ENCODE results near the gene ECI1. TPM values are rescaled to one million over a fixed set of nuclear protein-coding genes. Genes with fewer than 3 reads are reported as not detected.
A peak's percentile ranks its signal among the peaks of the same experiment; 100 is the strongest.

The ECI1 gene
- total and polyA plus RNA-seq, 2 of the 13 experiments (the other 11 are each of a cell fraction or from before 2014, with no cell fraction given), result 82.0 to 102 TPM

- TF ChIP-seq MAFK (conservative IDR thresholded peaks at IDR 0.05 in 1 of 2, IDR thresholded peaks at IDR 0.05 in 1 of 2; ENCODE audit: low read length in 2 of 2) (no peak), THAP9 (CRISPR knock-in tag; IDR thresholded peaks at IDR 0.05; ENCODE audit: borderline replicate concordance) (peak; percentile 44; the same call in 1 of the 2 replicates), TCF7L2 (IDR thresholded peaks at IDR 0.05; ENCODE audit: low read depth, low read length) (no peak), SMAD9 (CRISPR knock-in tag; IDR thresholded peaks at IDR 0.05) (no peak), ZNF24 (IDR thresholded peaks at IDR 0.05) (no peak), NKX3-1 (CRISPR knock-in tag; IDR thresholded peaks at IDR 0.05) (peak; percentile 47; the same call in 1 of the 2 replicates), MATR3 (CRISPR knock-in tag; IDR thresholded peaks at IDR 0.05) (no peak), ZNF414 (CRISPR knock-in tag; IDR thresholded peaks at IDR 0.05) (no peak; the same call in 1 of the 2 replicates), ATF7-NPFF (CRISPR knock-in tag; IDR thresholded peaks at IDR 0.05; ENCODE audit: low read depth) (peak; percentile 89), HNRNPLL (IDR thresholded peaks at IDR 0.05; ENCODE audit: low read depth, low read length, poor library complexity, severe bottlenecking) (peak; percentile 91), KDM5B (CRISPR knock-in tag; IDR thresholded peaks at IDR 0.05; ENCODE audit: borderline replicate concordance) (peak; percentile 91; the same call in 1 of the 2 replicates), GATAD1 (CRISPR knock-in tag; IDR thresholded peaks at IDR 0.05) (peak; percentile 95), CTCF (CRISPR knock-in tag; IDR thresholded peaks at IDR 0.05) (peak; percentile 27; the same call in 1 of the 2 replicates), GLI4 (CRISPR knock-in tag; IDR thresholded peaks at IDR 0.05; ENCODE audit: borderline replicate concordance) (peak; percentile 75; the same call in 1 of the 2 replicates), SRF (IDR thresholded peaks at IDR 0.05; ENCODE audit: low read depth, low read length) (peak; percentile 53; the same call in 1 of the 2 replicates), JUN (CRISPR knock-in tag; IDR thresholded peaks at IDR 0.05) (peak; percentile 44; the same call in 1 of the 2 replicates), PAXIP1 (CRISPR knock-in tag; conservative IDR thresholded peaks at IDR 0.05) (peak; percentile 72; the same call in 1 of the 2 replicates), KAT8 (CRISPR knock-in tag; IDR thresholded peaks at IDR 0.05) (peak; percentile 90), SALL1 (CRISPR knock-in tag; IDR thresholded peaks at IDR 0.05) (peak; percentile 86), CREM (IDR thresholded peaks at IDR 0.05) (peak; percentile 82), CREM (CRISPR knock-in tag; IDR thresholded peaks at IDR 0.05) (peak; percentile 68; the same call in 1 of the 2 replicates)
These were observed 28.0 kb downstream of the ECI1 start, which contains the start of gene E4F1 (continued) for GRCh38 chr16:2223221-2223941.

Data from HepG2 (cell line).